Suprapubic skin (tissue), 4 donors: ENCODE measurements around the gene ULBP3.

Experiments
- CTCF ChIP-seq, 2 donors: fragments of 200-600 bp in 1 of 2; fragments of 450-650 bp in 1 of 2; sonication (generic) in 1 of 2; IDR thresholded peaks; one replicate each; pipeline ENCODE4 v1.5.1; 2016 to 2019; ENCODE audit warnings: antibody characterized with exemption in 2 of 2, mild to moderate bottlenecking in 1 of 2, moderate library complexity in 1 of 2
- EP300 ChIP-seq: sonication (generic); formaldehyde crosslinking; IDR thresholded peaks from one replicate; pipeline ENCODE4 v1.6.1; 2017; ENCODE audit warnings: antibody characterized with exemption
- POLR2A ChIP-seq, 2 donors: fragments of 450-650 bp; IDR thresholded peaks; one replicate each; pipeline ENCODE4 v1.6.1; 2017; ENCODE audit warnings: antibody characterized with exemption in 2 of 2, mild to moderate bottlenecking in 2 of 2, moderate library complexity in 2 of 2
- POLR2AphosphoS5 ChIP-seq, 3 donors: sonication (generic); formaldehyde crosslinking; IDR thresholded peaks; one replicate each; pipeline ENCODE4 v1.6.1; 2017; ENCODE audit warnings: antibody characterized with exemption in 3 of 3

DNA sequence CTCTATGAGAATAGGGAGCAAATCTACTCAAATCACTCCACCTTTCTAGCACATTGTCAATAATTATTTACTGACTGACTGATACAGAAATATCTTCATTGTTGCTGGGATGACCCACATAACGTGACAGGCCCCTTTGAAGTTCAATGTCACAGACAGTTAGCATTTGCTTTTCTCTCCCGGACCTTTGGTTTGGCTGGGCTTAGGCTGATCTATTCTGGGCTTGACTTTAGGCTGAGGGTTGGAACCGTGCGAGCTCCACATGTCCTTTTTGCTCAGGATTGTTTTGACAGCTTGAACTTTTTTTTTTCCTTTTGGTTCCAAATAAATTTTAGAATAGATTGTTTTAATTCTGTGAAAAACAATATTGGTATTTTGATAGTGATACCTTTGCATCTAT, 12.0 kb downstream of the ULBP3 start:
- TF ChIP-seq CTCF (IDR thresholded peaks at IDR 0.05) (no peak), EP300 (no peak), POLR2A (IDR thresholded peaks at IDR 0.05) (no peak), POLR2AphosphoS5 (IDR thresholded peaks at IDR 0.05) (no peak)
